Upper lobe of right lung (tissue), 1 donor: Measurements from ENCODE around the gene AGPAT4. TPM values are rescaled to one million over a fixed set of nuclear protein-coding genes. Genes with fewer than 3 reads are reported as not detected.

ENCODE experiments used
- ATAC-seq: fragments of 200-7000 bp; cut with Tn5 transposase; one replicate; pipeline ENCODE4 v1.9.1; 2020; ENCODE audit warnings: mild to moderate bottlenecking, moderate library complexity
- DNase-seq: peaks from one replicate; pipeline ENCODE4 v3.0.0-alpha.2; 2020
- H3K27ac ChIP-seq: fragments of 200-600 bp; one replicate; pipeline ENCODE4 v1.8.0; 2022
- H3K27me3 ChIP-seq: fragments of 200-600 bp; one replicate; pipeline ENCODE4 v1.8.0; 2022; ENCODE audit warnings: mild to moderate bottlenecking
- H3K36me3 ChIP-seq: fragments of 200-600 bp; one replicate; pipeline ENCODE4 v1.8.0; 2022
- H3K4me1 ChIP-seq: fragments of 200-600 bp; one replicate; pipeline ENCODE4 v1.8.0; 2022
- H3K4me3 ChIP-seq: fragments of 200-600 bp; one replicate; pipeline ENCODE4 v1.8.0; 2022; ENCODE audit warnings: mild to moderate bottlenecking
- H3K9me3 ChIP-seq: fragments of 200-600 bp; one replicate; pipeline ENCODE4 v1.8.0; 2022
- CTCF ChIP-seq: fragments of 200-600 bp; IDR thresholded peaks from one replicate; pipeline ENCODE4 v1.8.0; 2022; ENCODE audit warnings: antibody characterized with exemption
- intact Hi-C: fragments of 100-400 bp; cut with DNase I; formaldehyde crosslinking; loops from one replicate; pipeline ENCODE4 v1.11.0; 2022
- total RNA-seq: library from RNA; stranded (reverse); fragmentation: NEBNext Ultra II Directional; extraction: Animal tissue kit (Norgen Biotek cat#: 25700); gene quantifications from one replicate; pipeline ENCODE4 v1.2.1, GENCODE V29; 2021
- donor health status: DM: no; HTN: yes; CAD: no; lungs with severe emphysema.

The AGPAT4 gene
- total RNA-seq, 1 donor from 2014 or later = 16.6 TPM

- no peaks in the 10 kb centered on the region for H3K9me3 ChIP-seq
- DNase-seq (no peak), ATAC-seq (no peak)
- H3K4me1 ChIP-seq = no peaks in the 10 kb centered on the region
- intact Hi-C loops = no loop called here
- no peaks in the 10 kb centered on the region for H3K36me3 ChIP-seq
- H3K27me3 ChIP-seq = no peaks in the 10 kb centered on the region
- no peak overlapping the region for H3K4me3 ChIP-seq
- no peak overlapping the region for H3K27ac ChIP-seq
- TF ChIP-seq CTCF = no peak
Measured at GRCh38 chr6:161214722-161215121, 59.1 kb downstream of the AGPAT4 start.

DNA sequence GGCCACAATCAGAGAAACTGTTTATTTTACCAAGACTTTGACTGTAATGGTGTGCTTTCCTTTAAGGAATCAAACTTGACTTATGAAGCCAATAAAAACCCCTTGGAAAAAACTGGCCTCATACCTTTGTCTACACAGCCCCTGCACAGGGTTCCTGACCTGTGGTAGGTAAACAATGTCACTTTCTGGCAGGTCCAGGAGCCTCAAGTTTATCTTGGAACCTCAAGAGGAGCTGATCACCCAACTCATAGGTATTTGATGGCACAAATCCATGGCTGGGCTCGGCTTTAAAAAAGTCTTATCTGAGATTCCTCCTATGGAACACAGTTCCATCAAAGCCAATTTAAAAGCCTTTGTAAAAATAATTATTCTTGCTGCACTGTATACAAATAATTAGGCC lies 61.0 kb downstream of the AGPAT4 start:
- Histone ChIP-seq H3K4me1 (no peaks in the 10 kb centered on the region), H3K9me3 (no peaks in the 10 kb centered on the region), H3K27me3 (no peaks in the 10 kb centered on the region), H3K4me3 (no peak overlapping the region), H3K36me3 (no peaks in the 10 kb centered on the region), H3K27ac (no peak overlapping the region)
- DNase-seq = no peak
- intact Hi-C loops = no loop called here
- TF ChIP-seq CTCF = no peak
- no peak for ATAC-seq

DNA sequence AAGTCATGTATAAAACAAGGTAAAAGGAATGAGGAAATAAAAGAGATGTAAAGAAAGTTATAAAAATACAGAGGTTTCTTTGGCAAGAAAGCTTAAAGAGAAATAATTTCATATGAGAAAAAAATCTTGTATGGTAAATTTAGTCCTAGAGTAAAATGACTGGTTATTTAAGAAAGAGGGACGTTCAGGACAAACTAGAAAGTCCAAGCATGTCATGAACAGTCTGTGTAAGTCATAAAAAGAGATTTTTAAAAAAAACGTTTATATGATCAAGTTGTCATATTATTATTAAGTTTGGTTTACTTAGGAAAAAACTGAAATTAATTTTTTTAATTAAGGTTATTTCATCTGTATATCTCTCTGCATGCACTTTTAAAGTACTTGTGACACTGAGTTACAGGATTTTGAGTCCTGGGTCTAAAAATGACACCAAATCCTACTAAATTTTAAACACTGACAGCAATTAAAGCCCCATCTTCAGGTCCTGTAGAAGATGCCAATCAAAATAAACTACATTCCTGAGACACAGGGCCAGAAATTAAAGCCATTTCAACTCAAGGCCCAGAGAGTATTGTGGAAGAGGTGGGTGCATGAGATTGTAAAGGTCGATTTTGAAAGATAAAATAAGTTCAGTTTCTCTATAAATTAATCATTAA lies 62.4 kb downstream of the AGPAT4 start:
- intact Hi-C loops = no loop called here
- Histone ChIP-seq H3K27ac (no peak overlapping the region), H3K4me1 (no peaks in the 10 kb centered on the region), H3K4me3 (no peak overlapping the region), H3K36me3 (no peaks in the 10 kb centered on the region), H3K27me3 (no peaks in the 10 kb centered on the region), H3K9me3 (no peaks in the 10 kb centered on the region)
- DNase-seq (no peak), ATAC-seq (no peak)
- TF ChIP-seq CTCF = no peak

DNA sequence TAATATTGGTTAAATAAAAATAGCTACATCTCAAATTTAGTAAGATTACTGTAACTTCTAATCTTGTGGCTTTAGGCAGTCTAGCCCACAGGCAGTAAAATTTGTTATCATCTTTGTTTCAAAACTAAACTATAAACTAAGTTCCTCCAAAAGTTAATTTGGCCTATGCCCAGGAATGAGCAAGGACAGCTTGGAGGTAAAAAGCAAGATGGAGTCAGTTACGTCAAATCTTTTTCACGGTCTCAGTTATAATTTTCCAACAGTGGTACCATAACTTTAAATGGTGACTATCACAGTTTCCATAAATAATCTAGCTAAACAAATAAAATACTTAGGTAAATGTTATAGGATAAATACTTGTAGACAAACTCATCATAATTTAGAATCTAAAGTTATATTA lies 63.0 kb downstream of the AGPAT4 start:
- Histone ChIP-seq H3K4me1 (no peaks in the 10 kb centered on the region), H3K27ac (no peak overlapping the region), H3K9me3 (no peaks in the 10 kb centered on the region), H3K36me3 (no peaks in the 10 kb centered on the region), H3K4me3 (no peak overlapping the region), H3K27me3 (no peaks in the 10 kb centered on the region)
- no peak for TF ChIP-seq CTCF
- ATAC-seq = no peak
- no peak for DNase-seq
- intact Hi-C loops = no loop called here

- Histone ChIP-seq H3K36me3 (no peaks in the 10 kb centered on the region), H3K9me3 (no peaks in the 10 kb centered on the region), H3K27me3 (no peaks in the 10 kb centered on the region), H3K4me3 (no peak overlapping the region), H3K4me1 (no peaks in the 10 kb centered on the region), H3K27ac (no peak overlapping the region)
- ATAC-seq = no peak
- no peak for TF ChIP-seq CTCF
- no peak for DNase-seq
- intact Hi-C loops = no loop called here
Measured at GRCh38 chr6:161207200-161207599, 66.7 kb downstream of the AGPAT4 start.
